Measurements from ENCODE around the gene GTF3C1.

DNA sequence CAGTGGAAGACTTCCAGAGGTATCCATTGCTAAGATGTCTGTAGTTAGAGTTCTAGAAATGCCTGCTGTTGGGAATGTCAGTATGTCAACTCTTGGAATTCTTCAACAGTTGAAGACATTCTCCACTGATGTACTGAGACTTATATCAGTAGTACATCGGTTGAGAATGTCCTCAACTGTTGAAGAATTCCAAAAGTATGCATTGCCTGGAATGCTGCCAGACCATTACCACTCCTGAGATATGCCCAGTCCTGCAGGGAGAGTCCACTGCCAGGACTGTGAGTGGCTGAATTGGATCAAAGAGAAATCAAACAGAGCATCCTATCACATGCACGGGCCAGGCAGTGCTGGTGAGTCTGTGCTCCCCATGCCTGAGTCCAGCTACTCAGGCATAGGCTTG lies 105.7 kb downstream of the GTF3C1 start:
- TF ChIP-seq, protein P1, sequence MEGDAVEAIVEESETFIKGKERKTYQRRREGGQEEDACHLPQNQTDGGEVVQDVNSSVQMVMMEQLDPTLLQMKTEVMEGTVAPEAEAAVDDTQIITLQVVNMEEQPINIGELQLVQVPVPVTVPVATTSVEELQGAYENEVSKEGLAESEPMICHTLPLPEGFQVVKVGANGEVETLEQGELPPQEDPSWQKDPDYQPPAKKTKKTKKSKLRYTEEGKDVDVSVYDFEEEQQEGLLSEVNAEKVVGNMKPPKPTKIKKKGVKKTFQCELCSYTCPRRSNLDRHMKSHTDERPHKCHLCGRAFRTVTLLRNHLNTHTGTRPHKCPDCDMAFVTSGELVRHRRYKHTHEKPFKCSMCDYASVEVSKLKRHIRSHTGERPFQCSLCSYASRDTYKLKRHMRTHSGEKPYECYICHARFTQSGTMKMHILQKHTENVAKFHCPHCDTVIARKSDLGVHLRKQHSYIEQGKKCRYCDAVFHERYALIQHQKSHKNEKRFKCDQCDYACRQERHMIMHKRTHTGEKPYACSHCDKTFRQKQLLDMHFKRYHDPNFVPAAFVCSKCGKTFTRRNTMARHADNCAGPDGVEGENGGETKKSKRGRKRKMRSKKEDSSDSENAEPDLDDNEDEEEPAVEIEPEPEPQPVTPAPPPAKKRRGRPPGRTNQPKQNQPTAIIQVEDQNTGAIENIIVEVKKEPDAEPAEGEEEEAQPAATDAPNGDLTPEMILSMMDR (IDR thresholded peaks at IDR 0.05): no peak
- no peak for TF ChIP-seq ZFX (IDR thresholded peaks at IDR 0.05; ENCODE audit: borderline replicate concordance)

Measured in 22Rv1 (cell line).